GM13977 (cell line): ENCODE data around the gene RORB.
A peak's percentile ranks its signal among the peaks of the same experiment; 100 is the strongest.

Experiments used
- DNase-seq: peaks from one replicate; pipeline ENCODE4 v3.0.0; 2012; ENCODE audit warnings: low spot score
- in situ Hi-C: fragments of 300-500 bp; cut with MboI; formaldehyde crosslinking; loops from one replicate; pipeline ENCODE4 v1.12.0; 2022; ENCODE audit warnings: low sequenced_read_pairs, low pct_unique_long_range_greater_than_20kb, mixed read lengths, inconsistent platforms; ENCODE audit not compliant: unreplicated experiment
- TF ChIP-seq, protein P1 (sequence below): IDR thresholded peaks from 2 replicates; pipeline ENCODE4 v1.5.1; 2012; ENCODE audit warnings: mild to moderate bottlenecking, control low read depth; ENCODE audit not compliant: insufficient read depth; ENCODE audit errors: extremely low read depth, missing control alignments

Gene RORB

DNA sequence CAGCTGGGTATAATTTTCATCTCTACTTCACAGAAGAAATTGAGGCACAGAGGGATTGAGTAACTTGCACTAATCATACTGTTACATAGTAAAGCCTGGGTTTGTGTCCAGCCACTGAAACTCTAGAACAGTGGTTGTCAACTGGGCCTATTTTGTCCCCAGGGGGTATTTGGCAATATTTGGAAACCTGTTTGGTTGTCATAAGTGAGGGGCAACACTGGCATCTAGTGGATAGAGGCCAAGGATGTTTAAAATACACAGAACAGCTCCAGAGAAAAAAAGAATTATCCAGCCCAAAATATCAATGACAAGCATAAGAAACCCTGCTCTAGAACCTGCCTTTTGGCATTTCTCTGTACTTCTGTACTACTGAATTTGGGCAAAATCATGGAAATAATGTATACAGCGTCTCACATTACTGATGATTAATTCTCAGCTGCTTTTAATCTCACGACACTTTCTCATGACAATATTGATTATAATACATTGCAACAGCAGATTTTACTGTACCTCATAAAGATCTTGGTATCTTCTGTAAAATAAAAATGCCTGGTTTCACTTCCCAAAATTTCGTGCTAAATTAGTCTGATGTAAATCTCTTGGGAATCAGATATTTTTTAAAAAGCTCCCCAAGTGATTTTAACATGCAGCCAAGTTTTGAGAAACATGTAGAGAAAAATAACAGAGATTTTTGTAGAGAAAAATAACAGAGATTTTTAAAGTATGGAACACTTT is 112.7 kb downstream of the RORB start:
- no peak for DNase-seq
- in situ Hi-C loops = no loop called here
- TF ChIP-seq, protein P1, sequence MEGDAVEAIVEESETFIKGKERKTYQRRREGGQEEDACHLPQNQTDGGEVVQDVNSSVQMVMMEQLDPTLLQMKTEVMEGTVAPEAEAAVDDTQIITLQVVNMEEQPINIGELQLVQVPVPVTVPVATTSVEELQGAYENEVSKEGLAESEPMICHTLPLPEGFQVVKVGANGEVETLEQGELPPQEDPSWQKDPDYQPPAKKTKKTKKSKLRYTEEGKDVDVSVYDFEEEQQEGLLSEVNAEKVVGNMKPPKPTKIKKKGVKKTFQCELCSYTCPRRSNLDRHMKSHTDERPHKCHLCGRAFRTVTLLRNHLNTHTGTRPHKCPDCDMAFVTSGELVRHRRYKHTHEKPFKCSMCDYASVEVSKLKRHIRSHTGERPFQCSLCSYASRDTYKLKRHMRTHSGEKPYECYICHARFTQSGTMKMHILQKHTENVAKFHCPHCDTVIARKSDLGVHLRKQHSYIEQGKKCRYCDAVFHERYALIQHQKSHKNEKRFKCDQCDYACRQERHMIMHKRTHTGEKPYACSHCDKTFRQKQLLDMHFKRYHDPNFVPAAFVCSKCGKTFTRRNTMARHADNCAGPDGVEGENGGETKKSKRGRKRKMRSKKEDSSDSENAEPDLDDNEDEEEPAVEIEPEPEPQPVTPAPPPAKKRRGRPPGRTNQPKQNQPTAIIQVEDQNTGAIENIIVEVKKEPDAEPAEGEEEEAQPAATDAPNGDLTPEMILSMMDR = peak; percentile 4

DNA sequence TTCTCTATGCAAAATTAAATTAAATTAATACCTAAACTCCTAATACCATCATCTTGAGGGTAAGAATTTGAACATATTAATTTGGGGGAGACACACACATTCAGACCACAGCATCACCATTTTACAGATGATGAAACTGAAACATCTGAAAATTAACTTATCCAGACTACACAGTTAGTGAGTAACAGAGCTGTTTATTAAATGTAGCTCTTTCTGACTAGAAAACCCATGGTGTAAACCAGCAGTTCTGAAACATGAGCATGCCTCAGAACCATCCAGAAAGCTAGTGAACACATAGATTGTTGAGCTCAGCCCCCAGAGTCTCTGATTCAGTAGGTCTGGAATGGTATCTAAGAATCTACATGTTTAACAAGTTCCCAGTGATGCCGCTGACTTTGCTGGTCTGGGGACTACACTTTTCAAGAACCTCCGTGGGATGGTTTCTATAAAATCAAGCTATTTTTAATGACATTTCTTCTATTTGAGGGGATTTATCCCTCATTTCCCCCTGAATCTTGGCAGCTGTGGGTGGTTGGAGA is 113.5 kb downstream of the RORB start:
- TF ChIP-seq, protein P1 = no peak
- in situ Hi-C loops = no loop called here
- DNase-seq = no peak

DNA sequence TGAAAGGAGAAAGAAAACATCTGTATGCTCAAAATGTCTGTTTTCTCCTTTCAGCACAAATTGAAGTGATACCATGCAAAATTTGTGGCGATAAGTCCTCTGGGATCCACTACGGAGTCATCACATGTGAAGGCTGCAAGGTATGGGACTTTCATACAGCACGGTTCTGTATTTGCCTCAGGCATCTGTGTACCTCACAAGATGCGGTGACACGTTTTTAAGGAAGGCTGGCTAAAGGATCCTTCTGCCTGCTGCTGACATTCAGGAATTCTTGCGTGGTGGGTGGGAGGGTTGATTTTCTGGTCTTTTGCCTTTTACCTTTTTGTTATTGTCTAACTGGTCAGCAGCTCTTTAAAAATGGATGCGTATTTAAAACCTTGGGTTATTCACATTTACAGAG is 133.1 kb downstream of the RORB start:
- TF ChIP-seq, protein P1 = no peak
- DNase-seq = no peak
- in situ Hi-C loops = no loop called here

DNA sequence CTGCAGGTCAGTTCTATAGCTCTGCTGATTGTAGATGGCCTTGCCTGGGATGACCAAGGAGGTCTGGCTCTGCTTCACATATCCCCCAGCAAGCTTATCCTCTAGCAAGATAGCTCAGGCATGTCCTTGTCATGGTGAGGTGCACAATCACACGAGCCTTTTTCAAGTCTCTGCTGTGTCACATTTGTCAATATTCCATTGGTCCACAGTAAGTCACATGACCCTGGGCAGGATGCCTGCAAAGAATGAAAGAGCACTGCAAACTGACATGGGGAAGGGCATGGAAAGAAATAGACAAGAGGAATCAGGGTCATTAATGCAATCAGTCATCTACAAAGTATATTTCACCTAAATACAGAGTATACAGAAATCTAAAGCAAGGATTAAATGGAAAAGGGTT is 142.0 kb downstream of the RORB start:
- TF ChIP-seq, protein P1 = no peak
- DNase-seq = no peak
- in situ Hi-C loops = no loop called here

DNA sequence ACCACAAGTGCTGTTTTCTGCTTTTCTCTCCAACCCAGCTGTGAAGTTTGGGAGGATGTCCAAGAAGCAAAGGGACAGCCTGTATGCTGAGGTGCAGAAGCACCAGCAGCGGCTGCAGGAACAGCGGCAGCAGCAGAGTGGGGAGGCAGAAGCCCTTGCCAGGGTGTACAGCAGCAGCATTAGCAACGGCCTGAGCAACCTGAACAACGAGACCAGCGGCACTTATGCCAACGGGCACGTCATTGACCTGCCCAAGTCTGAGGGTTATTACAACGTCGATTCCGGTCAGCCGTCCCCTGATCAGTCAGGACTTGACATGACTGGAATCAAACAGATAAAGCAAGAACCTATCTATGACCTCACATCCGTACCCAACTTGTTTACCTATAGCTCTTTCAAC is 145.2 kb downstream of the RORB start:
- DNase-seq = no peak
- in situ Hi-C loops = no loop called here
- TF ChIP-seq, protein P1 = no peak

DNA sequence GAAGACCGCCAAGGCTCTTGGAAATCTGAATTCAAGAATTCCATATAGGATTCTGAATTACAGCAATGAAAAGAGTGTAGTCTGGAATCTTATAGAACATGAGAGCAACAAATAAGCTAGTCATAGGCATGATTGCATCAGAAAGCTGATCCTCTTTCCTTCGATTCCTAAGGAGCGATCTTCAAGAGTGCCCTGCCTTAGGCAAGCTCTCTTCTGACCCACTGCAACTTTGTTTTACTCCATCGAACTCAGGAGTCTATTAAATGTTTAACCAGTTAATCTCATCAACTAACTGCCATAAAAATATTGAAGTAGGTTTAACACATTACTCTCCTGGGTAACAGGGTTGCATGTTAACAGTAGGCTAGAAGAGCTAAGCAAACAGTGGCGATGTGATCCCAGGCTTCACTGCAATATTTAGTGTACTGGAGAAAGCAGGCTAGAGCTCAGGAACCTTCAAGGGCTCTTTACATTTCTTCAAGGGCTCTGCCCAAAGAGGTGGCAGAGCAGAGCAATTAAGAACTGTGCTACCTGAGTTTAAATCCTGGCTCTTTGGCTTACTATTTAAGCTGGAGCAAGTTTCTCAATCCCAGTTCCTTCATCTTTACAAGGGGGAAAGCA is 146.3 kb downstream of the RORB start:
- DNase-seq = no peak
- TF ChIP-seq, protein P1 = no peak
- in situ Hi-C loops = no loop called here
